ENCODE results near the gene LYVE1.

- TF ChIP-seq CTCF (IDR thresholded peaks at IDR 0.05) (no peak), EP300 (IDR thresholded peaks at IDR 0.05) (no peak)
These were observed 35.1 kb downstream of the LYVE1 start for GRCh38 chr11:10533323-10533722.
